ENCODE results near the gene PLEKHA6. TPM values are rescaled to one million over a fixed set of nuclear protein-coding genes. Genes with fewer than 3 reads are reported as not detected.

Gene PLEKHA6
- total and polyA plus RNA-seq, 7 experiments from 2014 or later: 0.05 to 1.9 (median 0.46) TPM; not detected in 1

DNA sequence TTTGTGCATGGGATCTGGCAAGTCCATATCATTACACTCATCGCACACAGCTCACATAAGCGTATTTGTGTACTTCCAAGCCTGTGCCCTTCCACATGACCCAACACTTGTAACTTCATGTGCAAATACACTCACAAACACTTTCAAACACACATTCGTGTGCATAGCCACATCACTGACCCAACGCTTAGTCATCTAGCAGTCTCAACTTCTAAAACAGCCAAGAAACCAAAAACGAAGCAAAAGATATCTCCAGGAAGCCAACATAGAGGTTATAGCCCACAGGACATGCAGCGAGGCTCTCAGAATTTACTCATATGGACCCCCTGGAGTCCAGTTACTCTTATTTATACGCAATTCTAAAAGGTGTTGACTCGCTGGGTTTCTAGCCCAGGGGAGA lies 135.1 kb downstream of the PLEKHA6 start:
- Mint-ChIP-seq H3K27me3 (peaks cover 0 to 4% (median 0%) of the 10 kb centered on the region in 5 donors), H3K36me3 (no peaks in the 10 kb centered on the region), H3K4me1 (peaks cover 0 to 2% (median 0%) of the 10 kb centered on the region in 7 donors), H3K4me3 (no peak overlapping the region), H3K27ac (no peak overlapping the region), H3K9me3 (no peaks in the 10 kb centered on the region)
- Histone ChIP-seq H3K4me3 (ENCODE audit: low read length) (no peak overlapping the region), H3K36me3 (ENCODE audit: control insufficient read depth in 2 of 3, insufficient read depth in 3 of 3, low read length in 3 of 3) (no peaks in the 10 kb centered on the region), H3K9me3 (ENCODE audit: control insufficient read depth in 2 of 3, low read length in 3 of 3) (no peaks in the 10 kb centered on the region), H3K27ac (ENCODE audit: low read depth, low read length) (no peak overlapping the region), H3K27me3 (ENCODE audit: control insufficient read depth in 2 of 2, insufficient read depth in 2 of 2, low read length in 2 of 2) (no peaks in the 10 kb centered on the region), H3K4me1 (ENCODE audit: control insufficient read depth in 2 of 2, insufficient read depth in 2 of 2, low read length in 2 of 2) (no peaks in the 10 kb centered on the region)
- CTCF ChIA-PET: no interaction called here
- intact Hi-C loops (cut with micrococcal nuclease): no loop called here
- ATAC-seq (no peak), DNase-seq (no peak)
- POLR2A ChIA-PET: no interaction called here

DNA sequence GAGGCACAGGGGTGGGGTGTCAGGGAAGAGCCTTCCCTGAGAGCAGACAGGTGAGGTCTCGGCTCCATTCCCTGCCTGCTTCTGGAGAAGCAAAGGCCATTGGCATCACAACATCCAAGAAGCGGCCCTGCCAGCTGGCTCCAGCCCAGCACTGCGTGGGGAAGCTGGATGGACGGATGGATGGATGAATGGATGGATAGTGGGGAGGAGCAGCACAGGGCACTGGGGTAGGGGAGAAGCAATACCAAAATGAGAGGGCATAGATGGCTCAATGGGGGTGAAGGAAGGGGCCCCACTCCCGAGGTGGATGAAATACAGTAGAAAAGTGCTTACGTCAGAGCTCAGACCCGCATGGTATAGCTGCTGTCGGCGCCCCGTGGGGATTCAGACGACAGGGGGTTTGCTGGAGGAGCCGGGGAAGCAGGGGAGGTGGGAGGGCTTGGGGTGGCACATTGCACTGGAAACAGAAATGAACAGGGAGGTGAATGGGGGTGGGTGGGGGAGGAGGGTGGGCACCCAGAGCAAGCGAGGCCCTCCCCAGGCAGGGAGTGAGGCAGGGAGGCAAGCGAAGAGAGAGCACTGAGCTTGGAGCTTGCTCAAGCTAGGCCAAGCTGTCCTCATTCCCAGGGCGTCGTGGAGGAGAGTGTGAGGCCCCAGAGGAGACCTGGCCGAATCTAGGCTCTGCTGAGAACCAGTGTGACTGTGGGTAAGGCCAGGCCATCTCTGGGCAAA lies 136.4 kb downstream of the PLEKHA6 start:
- Histone ChIP-seq H3K27ac (ENCODE audit: low read depth, low read length) (no peak overlapping the region), H3K27me3 (ENCODE audit: control insufficient read depth in 2 of 2, insufficient read depth in 2 of 2, low read length in 2 of 2) (no peaks in the 10 kb centered on the region), H3K9me3 (ENCODE audit: control insufficient read depth in 2 of 3, low read length in 3 of 3) (no peaks in the 10 kb centered on the region), H3K4me1 (ENCODE audit: control insufficient read depth in 2 of 2, insufficient read depth in 2 of 2, low read length in 2 of 2) (no peaks in the 10 kb centered on the region), H3K36me3 (ENCODE audit: control insufficient read depth in 2 of 3, insufficient read depth in 3 of 3, low read length in 3 of 3) (no peaks in the 10 kb centered on the region), H3K4me3 (ENCODE audit: low read length) (no peak overlapping the region)
- Mint-ChIP-seq H3K4me3 (no peak overlapping the region), H3K36me3 (no peaks in the 10 kb centered on the region), H3K27ac (no peak overlapping the region), H3K27me3 (peaks cover 0 to 4% (median 0%) of the 10 kb centered on the region in 5 donors), H3K4me1 (peaks cover 0 to 4% (median 0%) of the 10 kb centered on the region in 7 donors), H3K9me3 (no peaks in the 10 kb centered on the region)
- ChIA-PET CTCF (no interaction called here), POLR2A (no interaction called here)
- DNase-seq (no peak), ATAC-seq (no peak)
- intact Hi-C loops (cut with micrococcal nuclease): no loop called here

DNA sequence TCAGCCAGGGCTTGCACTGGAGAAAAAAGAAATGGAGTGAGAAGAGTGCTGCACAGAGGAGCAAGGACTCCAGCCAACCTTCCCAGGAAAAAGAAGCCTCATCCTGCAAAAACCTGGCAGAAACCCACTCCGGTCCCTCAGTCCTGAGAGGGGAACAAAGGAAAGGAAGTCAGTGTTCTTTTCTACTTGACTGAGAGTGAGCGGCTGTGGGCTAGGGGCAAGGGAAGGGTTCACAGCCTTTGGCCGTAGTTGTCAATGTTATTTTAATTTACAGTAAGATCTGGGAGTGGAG lies 137.0 kb downstream of the PLEKHA6 start:
- no peak for DNase-seq
- no peaks in the 10 kb centered on the region for H3K36me3 Mint-ChIP-seq
- H3K9me3 Mint-ChIP-seq: no peaks in the 10 kb centered on the region
- Histone ChIP-seq H3K27ac (ENCODE audit: low read depth, low read length) (no peak overlapping the region), H3K9me3 (ENCODE audit: control insufficient read depth in 2 of 3, low read length in 3 of 3) (no peaks in the 10 kb centered on the region), H3K4me3 (ENCODE audit: low read length) (no peak overlapping the region), H3K4me1 (ENCODE audit: control insufficient read depth in 2 of 2, insufficient read depth in 2 of 2, low read length in 2 of 2) (no peaks in the 10 kb centered on the region), H3K36me3 (ENCODE audit: control insufficient read depth in 2 of 3, insufficient read depth in 3 of 3, low read length in 3 of 3) (no peaks in the 10 kb centered on the region), H3K27me3 (ENCODE audit: control insufficient read depth in 2 of 2, insufficient read depth in 2 of 2, low read length in 2 of 2) (no peaks in the 10 kb centered on the region)
- ChIA-PET CTCF (no interaction called here), POLR2A (no interaction called here)
- peaks cover 0 to 4% (median 0%) of the 10 kb centered on the region in 7 donors for H3K4me1 Mint-ChIP-seq
- no peak for ATAC-seq
- peaks cover 0 to 4% (median 0%) of the 10 kb centered on the region in 5 donors for H3K27me3 Mint-ChIP-seq
- intact Hi-C loops (cut with micrococcal nuclease): no loop called here
- no peak overlapping the region for H3K27ac Mint-ChIP-seq
- H3K4me3 Mint-ChIP-seq: no peak overlapping the region

DNA sequence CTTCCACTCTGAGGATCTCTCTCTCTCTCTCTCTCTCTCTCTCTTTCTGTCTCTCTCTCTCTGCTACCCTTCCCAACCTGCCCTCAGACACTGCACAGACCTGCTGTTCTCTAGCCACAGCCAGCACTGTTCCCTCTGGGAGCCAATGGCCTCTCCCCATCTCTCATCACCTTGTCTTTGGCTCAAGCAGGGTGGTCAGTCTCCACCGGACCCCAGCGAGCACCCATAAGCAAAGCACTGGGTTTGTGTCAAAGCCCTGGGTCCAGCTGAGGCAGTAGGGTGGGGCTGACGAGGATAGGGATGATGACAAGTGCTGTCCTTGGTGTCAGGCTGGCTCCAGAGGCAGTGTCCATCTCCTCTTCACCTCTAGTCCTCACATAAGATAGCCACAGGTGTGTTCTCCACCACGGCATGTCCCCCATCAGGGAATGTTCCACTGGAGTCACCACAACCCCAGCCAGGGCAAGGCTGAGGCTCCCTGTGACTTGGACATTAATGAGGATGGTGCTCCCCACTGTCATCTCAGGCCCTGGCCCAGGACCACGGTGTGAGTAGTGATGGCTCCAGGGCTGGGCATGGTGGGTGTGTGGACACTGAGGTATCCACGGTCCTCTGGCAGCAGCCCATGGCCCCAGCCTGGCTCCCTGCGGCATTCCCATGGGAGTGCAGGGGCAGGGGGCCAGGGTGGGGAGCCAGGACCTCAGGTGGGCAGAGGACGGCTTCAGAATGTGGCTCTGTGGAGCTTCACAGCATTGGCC lies 137.5 kb downstream of the PLEKHA6 start:
- no peak for ATAC-seq
- H3K27me3 Mint-ChIP-seq: peaks cover 0 to 4% (median 0%) of the 10 kb centered on the region in 5 donors
- H3K4me3 ChIP-seq (ENCODE audit: low read length): no peak overlapping the region
- no peak for DNase-seq
- no peak overlapping the region for H3K4me3 Mint-ChIP-seq
- H3K36me3 Mint-ChIP-seq: no peaks in the 10 kb centered on the region
- peaks cover 0 to 4% (median 0%) of the 10 kb centered on the region in 7 donors for H3K4me1 Mint-ChIP-seq
- H3K36me3 ChIP-seq (ENCODE audit: control insufficient read depth in 2 of 3, insufficient read depth in 3 of 3, low read length in 3 of 3): no peaks in the 10 kb centered on the region
- no peaks in the 10 kb centered on the region for H3K4me1 ChIP-seq (ENCODE audit: control insufficient read depth in 2 of 2, insufficient read depth in 2 of 2, low read length in 2 of 2)
- POLR2A ChIA-PET: no interaction called here
- CTCF ChIA-PET: no interaction called here
- H3K27ac ChIP-seq (ENCODE audit: low read depth, low read length): no peak overlapping the region
- no peak overlapping the region for H3K27ac Mint-ChIP-seq
- intact Hi-C loops (cut with micrococcal nuclease): no loop called here
- no peaks in the 10 kb centered on the region for H3K27me3 ChIP-seq (ENCODE audit: control insufficient read depth in 2 of 2, insufficient read depth in 2 of 2, low read length in 2 of 2)
- no peaks in the 10 kb centered on the region for H3K9me3 Mint-ChIP-seq
- no peaks in the 10 kb centered on the region for H3K9me3 ChIP-seq (ENCODE audit: control insufficient read depth in 2 of 3, low read length in 3 of 3)

DNA sequence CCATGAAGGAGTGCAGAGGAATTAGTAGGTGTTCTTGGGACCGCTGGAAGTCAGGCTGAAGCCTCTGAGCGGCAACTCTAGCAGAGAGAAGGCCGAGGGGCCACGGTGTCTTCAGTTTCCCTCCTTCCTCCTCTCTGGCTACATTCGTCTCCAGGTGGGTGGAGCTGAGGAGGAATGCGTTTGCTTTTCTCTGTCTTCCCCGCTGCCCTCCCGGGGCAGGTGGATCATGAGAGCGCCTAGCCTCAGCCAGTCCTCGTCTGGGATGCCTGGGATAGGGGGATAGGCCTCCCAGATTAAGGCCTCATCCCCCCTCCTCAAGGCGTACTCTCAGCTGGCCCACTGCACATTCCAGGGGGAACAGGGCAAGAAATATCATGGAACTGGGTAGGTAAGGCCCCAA lies 138.5 kb downstream of the PLEKHA6 start:
- CTCF ChIA-PET: no interaction called here
- no peaks in the 10 kb centered on the region for H3K36me3 ChIP-seq (ENCODE audit: control insufficient read depth in 2 of 3, insufficient read depth in 3 of 3, low read length in 3 of 3)
- no peak for ATAC-seq
- no peaks in the 10 kb centered on the region for H3K27me3 ChIP-seq (ENCODE audit: control insufficient read depth in 2 of 2, insufficient read depth in 2 of 2, low read length in 2 of 2)
- no peak overlapping the region for H3K27ac ChIP-seq (ENCODE audit: low read depth, low read length)
- POLR2A ChIA-PET: no interaction called here
- H3K4me1 ChIP-seq (ENCODE audit: control insufficient read depth in 2 of 2, insufficient read depth in 2 of 2, low read length in 2 of 2): no peaks in the 10 kb centered on the region
- Mint-ChIP-seq H3K36me3 (no peaks in the 10 kb centered on the region), H3K4me3 (no peak overlapping the region), H3K27me3 (peaks cover 0 to 4% (median 0%) of the 10 kb centered on the region in 5 donors), H3K9me3 (no peaks in the 10 kb centered on the region), H3K4me1 (peaks cover 0 to 4% (median 0%) of the 10 kb centered on the region in 7 donors), H3K27ac (no peak overlapping the region)
- no peaks in the 10 kb centered on the region for H3K9me3 ChIP-seq (ENCODE audit: control insufficient read depth in 2 of 3, low read length in 3 of 3)
- DNase-seq: no peak
- intact Hi-C loops (cut with micrococcal nuclease): no loop called here
- H3K4me3 ChIP-seq (ENCODE audit: low read length): no peak overlapping the region

DNA sequence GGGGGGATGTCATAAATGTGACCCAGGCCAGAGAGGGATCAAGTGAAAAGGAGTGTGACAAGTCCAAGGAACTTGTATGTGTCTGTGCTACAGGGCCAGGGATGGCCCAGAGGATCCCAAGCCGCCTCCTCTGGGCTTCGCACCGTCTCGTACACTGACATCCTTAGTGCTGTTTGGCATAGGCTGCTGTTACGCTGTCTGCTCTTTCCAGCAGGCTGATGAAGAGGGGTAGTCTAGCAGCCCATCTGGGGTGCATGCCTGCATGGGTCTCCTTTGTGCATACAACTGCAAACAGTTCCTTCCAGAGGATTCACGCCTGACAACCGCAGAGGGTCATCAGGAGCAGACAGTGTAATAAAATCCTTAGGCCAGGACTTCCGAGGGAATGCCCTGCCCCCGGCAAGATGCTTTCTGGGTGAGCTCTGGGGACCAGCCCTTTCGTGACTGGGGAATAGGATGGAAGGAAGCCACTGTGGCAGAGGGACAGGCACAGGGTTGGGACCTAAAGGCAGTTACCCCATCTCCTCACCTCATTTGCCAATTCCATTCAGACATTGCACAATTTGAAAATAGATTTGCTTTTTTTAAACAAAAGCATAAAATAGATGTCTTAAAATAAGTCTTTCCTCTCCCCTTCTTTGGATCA lies 139.6 kb downstream of the PLEKHA6 start:
- no peaks in the 10 kb centered on the region for H3K9me3 Mint-ChIP-seq
- ATAC-seq (no peak), DNase-seq (no peak)
- H3K4me1 ChIP-seq (ENCODE audit: control insufficient read depth in 2 of 2, insufficient read depth in 2 of 2, low read length in 2 of 2): no peaks in the 10 kb centered on the region
- CTCF ChIA-PET: no interaction called here
- H3K9me3 ChIP-seq (ENCODE audit: control insufficient read depth in 2 of 3, low read length in 3 of 3): no peaks in the 10 kb centered on the region
- no peaks in the 10 kb centered on the region for H3K36me3 Mint-ChIP-seq
- H3K4me1 Mint-ChIP-seq: peaks cover 0 to 4% (median 0%) of the 10 kb centered on the region in 7 donors
- POLR2A ChIA-PET: no interaction called here
- no peak overlapping the region for H3K27ac ChIP-seq (ENCODE audit: low read depth, low read length)
- H3K4me3 Mint-ChIP-seq: no peak overlapping the region
- intact Hi-C loops (cut with micrococcal nuclease): no loop called here
- H3K36me3 ChIP-seq (ENCODE audit: control insufficient read depth in 2 of 3, insufficient read depth in 3 of 3, low read length in 3 of 3): no peaks in the 10 kb centered on the region
- no peak overlapping the region for H3K27ac Mint-ChIP-seq
- peaks cover 0 to 4% (median 0%) of the 10 kb centered on the region in 5 donors for H3K27me3 Mint-ChIP-seq
- H3K27me3 ChIP-seq (ENCODE audit: control insufficient read depth in 2 of 2, insufficient read depth in 2 of 2, low read length in 2 of 2): no peaks in the 10 kb centered on the region
- no peak overlapping the region for H3K4me3 ChIP-seq (ENCODE audit: low read length)
